HG02763 (cell line): ENCODE data around the gene SPDYE5.
"Not testable (repeated sequence)": the region's sequence is repeated elsewhere in the genome, so short reads cannot be mapped to it uniquely, and the experiment has no call there.

Experiments
- ATAC-seq: cut with Tn5 transposase; IDR thresholded peaks from one replicate; pipeline ENCODE4 v1.9.1; 2021; ENCODE audit warnings: mild to moderate bottlenecking, moderate library complexity; ENCODE audit not compliant: unreplicated experiment

The SPDYE5 gene, protein sequence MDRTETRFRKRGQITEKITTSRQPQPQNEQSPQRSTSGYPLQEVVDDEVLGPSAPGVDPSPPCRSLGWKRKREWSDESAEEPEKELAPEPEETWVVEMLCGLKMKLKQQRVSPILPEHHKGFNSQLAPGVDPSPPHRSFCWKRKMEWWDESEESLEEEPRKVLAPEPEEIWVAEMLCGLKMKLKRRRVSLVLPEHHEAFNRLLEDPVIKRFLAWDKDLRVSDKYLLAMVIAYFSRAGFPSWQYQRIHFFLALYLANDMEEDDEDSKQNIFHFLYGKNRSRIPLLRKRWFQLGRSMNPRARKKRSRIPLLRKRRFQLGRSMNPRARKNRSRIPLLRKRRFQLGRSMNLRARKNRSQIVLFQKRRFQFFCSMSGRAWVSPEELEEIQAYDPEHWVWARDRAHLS

GRCh38 chr7:75492020-75492419, at the start of gene SPDYE5:
SPDYE5 (plus strand) TSS chr7:75492320; CDS start chr7:75494048, 1,728 bp downstream.
- not testable (repeated sequence) for ATAC-seq

- ATAC-seq: peak; percentile 90
Observed at GRCh38 chr7:75442465-75443111, 49.5 kb upstream of the SPDYE5 start.

DNA sequence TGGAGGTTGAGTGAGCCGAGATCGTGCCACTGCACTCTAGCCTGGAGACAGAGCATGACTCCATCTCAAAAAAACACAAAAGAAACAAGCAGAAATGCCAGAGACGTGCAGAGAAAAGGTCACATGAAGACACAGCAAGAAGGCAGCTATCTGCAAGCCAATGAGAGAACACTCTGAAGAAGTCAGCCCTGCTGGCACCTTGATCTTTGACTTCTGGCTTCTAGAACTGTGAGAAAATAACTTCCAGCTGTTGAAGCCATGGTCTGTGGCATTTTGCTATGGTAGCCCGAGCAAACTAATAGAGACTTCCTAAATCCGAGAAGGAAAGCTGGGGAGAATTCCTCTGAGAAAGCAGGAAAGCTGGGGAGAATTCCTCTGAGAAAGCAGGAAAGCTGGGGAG, 42.2 kb upstream of the SPDYE5 start:
- not testable (repeated sequence) for ATAC-seq

GRCh38 chr7:75452494-75452955, 39.6 kb upstream of the SPDYE5 start:
- peak; percentile 82 for ATAC-seq

DNA sequence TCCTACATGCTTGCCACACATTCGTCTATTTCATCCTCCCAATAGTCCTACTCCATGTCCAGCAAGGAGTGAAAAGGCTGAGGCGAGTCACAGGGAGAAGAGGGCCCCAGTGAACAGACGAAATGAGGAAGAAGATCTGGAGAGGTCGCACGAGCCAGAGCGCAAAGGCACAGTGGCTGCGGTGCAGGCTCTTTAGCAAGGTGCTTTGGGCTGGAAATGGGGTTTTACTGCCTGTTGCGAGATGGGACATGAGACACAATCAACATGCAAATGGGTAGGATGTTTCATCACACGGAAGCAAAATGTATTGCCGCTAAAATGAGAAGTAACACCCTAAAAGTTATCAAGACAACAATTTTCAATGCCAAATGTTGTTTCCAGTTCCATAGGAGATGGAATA, 35.7 kb upstream of the SPDYE5 start:
- not testable (repeated sequence) for ATAC-seq

DNA sequence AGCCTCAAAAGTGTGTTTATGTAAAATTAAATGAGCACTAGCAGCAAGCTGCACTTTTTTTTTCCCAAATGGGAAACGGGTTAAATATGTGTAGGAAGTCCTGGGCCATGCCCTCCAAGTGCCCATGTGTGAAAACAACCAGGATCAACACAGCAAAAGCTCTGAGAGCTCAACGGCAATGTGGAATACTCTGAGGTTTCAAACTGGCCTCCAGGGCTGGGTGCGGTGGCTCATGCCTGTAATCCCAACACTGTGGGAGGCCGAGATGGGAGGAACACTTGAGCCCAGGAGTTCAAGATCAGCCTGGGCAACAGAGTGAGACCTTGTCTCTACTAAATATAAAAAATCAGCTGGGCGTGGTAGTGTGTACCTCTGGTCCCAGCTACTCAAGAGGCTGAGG, 34.1 kb upstream of the SPDYE5 start:
- ATAC-seq: not testable (repeated sequence)

GRCh38 chr7:75460541-75460940, 31.6 kb upstream of the SPDYE5 start:
- ATAC-seq: not testable (repeated sequence)

DNA sequence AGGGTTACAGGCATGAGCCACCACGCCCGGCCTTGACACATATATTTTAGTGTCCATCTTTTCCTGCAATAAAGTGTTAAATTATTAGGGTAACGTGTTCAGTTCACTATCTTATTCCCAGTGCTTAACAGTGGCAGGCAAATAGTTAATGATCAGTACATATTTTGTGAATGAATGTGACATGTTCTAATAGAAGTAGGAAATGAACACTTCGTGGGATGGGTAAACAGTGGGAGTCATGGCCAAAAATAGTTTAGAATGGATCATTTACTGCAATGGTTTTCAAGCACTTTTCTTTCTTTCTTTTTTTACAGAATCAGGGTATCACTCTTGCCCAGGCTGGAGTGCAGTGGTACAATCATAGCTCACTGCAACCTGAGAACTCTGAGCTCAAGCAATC, 22.0 kb upstream of the SPDYE5 start:
- ATAC-seq: not testable (repeated sequence)

GRCh38 chr7:75477457-75477856, 14.7 kb upstream of the SPDYE5 start:
- ATAC-seq: not testable (repeated sequence)

DNA sequence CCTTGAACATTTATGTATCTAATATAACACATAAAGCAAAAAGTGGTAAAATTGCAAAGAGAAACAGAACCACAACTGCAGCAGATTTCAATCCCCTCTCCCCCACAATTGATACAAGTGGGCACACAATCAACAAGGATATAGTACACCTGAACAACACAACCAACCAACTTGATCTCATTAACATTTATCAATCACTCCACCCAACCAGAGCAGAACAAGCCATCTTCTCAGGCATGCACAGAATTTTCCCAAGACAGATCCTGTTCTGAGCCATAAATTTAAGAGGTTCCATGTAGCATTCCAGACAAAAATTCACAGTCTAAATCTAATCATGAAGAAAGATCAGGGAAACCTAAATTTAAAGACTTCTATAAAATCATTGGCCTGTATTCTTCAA, 11.8 kb upstream of the SPDYE5 start:
- not testable (repeated sequence) for ATAC-seq

DNA sequence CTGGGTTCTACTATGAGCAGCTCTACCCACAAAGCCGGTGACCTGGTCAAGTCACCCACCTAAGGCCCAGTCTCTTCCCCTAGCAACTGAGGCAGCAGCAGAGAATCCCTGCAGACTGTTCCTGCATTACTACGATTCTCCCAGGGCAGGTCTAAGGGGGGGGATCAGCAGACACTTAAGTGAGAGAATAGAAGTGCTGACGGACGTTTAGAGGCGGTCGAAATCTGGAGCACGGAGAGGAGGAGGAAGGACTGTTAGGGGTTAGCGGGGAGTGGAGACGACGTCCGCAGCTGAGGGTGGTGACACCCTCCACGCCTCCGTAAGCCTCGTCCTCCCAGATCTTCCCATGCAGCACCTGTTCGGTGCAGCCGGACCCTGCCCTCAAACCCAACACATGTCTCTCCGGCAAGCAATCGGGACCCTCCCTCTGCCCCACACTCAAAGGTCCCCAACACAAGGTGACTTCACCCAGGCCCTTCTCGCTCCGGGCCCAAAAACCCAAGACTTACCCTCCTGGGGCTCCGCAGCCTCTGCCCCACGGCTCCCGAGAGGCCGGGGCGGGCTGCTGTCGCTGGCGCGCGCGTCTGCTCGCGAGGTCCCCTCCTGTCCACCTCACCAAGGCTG, 6.7 kb upstream of the SPDYE5 start:
- ATAC-seq: not testable (repeated sequence)

DNA sequence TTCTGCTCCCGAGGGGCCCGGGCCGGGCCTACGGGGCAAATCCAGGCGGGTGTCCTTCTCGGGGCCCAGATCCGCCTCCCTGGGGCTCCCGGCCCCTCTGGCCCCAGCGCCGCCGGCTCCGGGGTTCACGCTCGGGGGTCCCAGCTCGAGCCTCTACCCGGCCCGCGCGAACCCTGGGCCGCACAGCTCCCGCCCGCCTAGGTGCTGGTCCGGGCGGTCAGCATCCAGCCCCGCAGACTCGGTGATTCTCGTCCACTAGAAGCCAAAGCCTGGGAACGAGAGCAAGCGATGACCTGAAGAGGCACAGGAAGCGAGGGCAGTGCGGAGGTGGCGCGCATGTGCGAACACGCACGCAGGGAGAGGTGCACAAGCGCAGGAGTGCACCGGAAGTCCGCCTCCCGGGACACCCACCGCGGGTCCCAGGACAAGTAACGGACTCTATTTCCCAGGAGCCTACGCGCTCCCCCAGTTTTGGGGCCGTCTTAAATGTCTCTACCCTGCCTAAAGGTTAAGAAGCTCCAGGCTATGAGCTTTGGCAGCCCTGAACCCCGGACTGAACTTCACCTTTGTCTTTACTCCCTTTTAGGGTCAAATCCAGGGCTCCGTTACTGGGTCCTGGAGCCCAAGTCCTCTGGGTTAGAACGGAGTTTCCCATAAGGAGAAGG, 6.0 kb upstream of the SPDYE5 start, which contains the start of gene POM121C:
TSS of gene POM121C (minus strand) at position 321 of the 665 bp plus-strand sequence. CDS start 44,803 bp downstream, outside the sequence.
- ATAC-seq: peak; percentile 99

- ATAC-seq: not testable (repeated sequence)
Observed at GRCh38 chr7:75509033-75509432, 16.9 kb downstream of the SPDYE5 start.

DNA sequence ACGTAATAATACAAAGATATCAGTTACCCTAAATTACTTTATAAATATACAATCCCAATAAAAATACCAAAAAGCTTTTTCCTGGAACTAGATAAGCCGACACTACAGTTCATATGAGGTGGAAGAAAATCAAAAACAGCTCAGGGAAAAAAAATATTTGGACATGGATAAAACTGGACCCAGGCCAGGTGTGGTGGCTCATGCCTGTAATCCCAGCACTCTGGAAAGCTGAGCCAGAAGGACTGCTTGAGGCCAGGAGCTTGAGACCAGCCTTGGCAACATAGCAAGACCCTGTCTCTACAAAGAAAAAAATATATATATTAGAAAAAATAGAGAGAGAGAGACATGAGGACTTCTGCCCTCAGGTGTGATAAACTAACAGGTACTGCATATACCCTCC, 26.7 kb downstream of the SPDYE5 start:
- not testable (repeated sequence) for ATAC-seq

- not testable (repeated sequence) for ATAC-seq
Observed at GRCh38 chr7:75521727-75522126, 29.6 kb downstream of the SPDYE5 start.

DNA sequence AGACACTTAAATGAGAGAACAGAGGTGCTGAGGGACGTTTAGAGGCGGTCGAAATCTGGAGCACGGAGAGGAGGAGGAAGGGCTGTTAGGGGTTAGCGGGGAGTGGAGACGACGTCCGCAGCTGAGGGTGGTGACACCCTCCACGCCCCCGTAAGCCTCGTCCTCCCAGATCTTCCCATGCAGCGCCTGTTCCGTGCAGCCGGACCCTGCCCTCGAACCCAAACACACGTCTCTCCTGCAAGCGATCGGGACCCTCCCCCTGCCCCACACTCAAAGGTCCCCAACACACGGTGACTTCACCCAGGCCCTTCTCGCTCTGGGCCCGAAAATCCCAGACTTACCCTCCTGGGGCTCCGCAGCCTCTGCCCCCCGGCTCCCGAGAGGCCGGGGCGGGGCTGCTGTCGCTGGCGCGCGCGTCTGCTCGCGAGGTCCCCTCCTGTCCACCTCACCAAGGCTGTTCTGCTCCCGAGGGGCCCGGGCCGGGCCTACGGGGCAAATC, 35.2 kb downstream of the SPDYE5 start:
- ATAC-seq: not testable (repeated sequence)

DNA sequence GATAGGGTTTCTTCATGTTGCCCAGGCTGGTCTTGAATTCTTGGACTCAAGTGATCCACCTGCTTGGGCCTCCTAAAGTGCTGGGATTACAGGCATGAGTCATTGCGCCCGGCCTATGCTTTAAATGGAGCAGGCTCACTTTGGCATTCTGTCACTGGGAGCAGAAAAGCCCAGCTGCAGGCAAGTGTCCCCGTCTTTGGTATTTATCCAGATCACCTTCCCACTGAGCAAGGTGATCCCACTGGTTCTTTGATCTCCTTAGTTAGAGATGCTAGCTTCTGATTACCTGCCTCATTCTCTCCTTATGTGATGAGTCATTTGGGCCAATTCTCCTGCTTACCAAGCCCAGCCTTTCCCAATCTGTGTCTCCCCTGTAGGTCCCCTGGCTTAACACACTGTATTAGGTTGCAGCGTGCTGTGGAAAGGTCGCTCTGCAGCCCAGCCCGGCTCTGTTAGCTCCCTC, 39.3 kb downstream of the SPDYE5 start:
- no peak for ATAC-seq

DNA sequence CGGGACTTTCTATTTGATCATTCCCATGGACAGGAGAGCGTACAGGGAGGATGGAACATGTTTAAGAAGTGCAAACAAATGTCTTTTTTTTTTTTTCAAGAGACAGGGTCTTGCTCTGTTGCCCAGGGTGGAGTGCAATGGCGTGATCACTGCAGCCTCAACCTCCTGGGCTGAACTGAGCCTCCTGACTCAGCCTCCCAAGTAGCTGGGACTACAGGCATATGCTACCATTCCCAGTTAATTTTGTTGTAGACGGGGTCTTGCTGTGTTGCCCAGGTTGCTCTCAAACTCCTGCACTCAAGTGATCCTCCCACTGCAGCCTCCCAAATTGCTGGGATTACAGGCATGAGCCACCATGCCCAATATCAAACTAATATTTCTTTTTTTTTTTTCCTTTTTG, 40.5 kb downstream of the SPDYE5 start:
- ATAC-seq: no peak

DNA sequence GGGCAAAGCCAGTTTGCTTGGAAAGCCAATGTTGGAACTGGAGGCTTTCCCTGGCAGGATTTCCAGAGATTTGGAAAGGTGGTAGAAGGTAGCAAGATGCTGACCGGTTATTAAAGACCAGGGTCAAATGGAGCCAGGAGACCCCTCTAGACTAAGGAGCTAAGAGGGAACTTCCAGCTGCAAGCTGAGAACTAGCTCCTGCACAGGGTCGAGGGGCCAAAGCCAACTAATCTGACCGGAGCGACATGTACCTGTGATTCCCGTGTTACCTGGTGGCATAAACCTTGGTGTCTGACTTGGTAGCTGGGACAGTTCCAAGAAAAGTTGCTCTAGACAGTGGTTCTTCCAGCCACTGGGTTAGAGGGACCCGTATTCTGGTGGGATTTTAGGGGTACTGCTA, 41.8 kb downstream of the SPDYE5 start:
- no peak for ATAC-seq

DNA sequence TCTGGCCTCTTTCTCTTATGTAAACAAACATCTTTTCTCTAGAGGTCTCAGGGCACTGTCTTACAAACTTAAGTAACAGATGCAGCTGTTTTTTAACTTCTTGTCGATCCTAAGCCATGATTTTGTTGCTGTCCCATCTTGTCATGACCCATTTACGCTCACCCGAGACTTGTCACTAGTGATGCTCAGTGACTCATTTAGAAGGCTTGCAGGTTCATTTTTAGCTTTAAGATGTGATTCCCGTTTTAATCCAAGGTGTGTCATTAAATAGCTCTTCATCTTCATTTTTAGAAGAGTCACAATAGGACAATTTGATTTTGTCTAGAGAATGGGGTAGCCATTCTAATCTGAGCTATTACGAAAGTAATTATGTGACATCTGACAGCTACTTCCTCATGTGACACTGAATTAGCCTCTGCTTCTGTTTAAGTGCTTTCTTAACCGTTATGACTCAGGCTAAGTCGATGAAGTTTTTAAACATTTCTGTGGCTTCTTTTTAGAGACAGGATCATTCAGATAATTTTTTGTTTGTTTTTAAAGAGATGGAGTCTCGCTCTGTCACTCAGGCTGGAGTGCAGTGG, 42.7 kb downstream of the SPDYE5 start:
- ATAC-seq: no peak
